ENCODE measurements around the gene AGO3.

AGO3 gene

GRCh38 chr1:35930593-35931445, at the start of gene AGO3:
Gene AGO3, plus strand, starts transcription at chr1:35931105. Its CDS starts 322 bp downstream, at chr1:35931427.
- peak; percentile 95 for DNase-seq (ENCODE audit: low read depth)
- peak within 1 kb of the TSS; percentile 66 for H3K4me3 ChIP-seq (ENCODE audit: low read depth, low read length)
- no peak for TF ChIP-seq CTCF (IDR thresholded peaks at IDR 0.05; ENCODE audit: insufficient read depth, low read depth, low read length, missing control alignments)

- no peak for DNase-seq (ENCODE audit: low read depth)
- no peak for TF ChIP-seq CTCF (IDR thresholded peaks at IDR 0.05; ENCODE audit: insufficient read depth, low read depth, low read length, missing control alignments)
- H3K4me3 ChIP-seq (ENCODE audit: low read depth, low read length): no peak overlapping the region
Measured at GRCh38 chr1:35881850-35882273, 49.0 kb upstream of the AGO3 start.

DNA sequence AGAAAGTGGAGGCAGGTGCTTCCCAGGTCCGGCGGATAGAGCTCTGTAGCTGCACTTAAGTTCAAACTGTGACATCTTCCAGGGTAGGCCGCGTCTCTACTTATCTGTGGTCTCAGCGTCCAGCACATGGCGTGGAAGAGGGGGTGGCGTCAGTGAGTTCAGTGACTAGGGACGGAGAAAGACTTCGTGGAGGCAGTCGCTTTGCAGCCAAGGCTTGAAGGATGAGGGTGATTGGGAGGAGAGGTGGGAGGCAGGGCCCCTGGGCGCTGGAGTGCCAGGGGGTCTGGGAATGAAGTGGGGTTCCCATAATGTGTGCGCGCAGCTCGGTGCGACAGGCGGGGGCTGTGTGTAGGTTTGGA, 48.3 kb upstream of the AGO3 start:
- no peak overlapping the region for H3K4me3 ChIP-seq (ENCODE audit: low read depth, low read length)
- no peak for TF ChIP-seq CTCF (IDR thresholded peaks at IDR 0.05; ENCODE audit: insufficient read depth, low read depth, low read length, missing control alignments)
- DNase-seq (ENCODE audit: low read depth): no peak

- H3K4me3 ChIP-seq (ENCODE audit: low read depth, low read length): peak within 1 kb of the TSS; percentile 92
- peak; percentile 98 for TF ChIP-seq CTCF (IDR thresholded peaks at IDR 0.05; ENCODE audit: insufficient read depth, low read depth, low read length, missing control alignments)
- peak; percentile 97 for DNase-seq (ENCODE audit: low read depth)
Measured at GRCh38 chr1:35882945-35883634, 47.8 kb upstream of the AGO3 start, which contains the start of gene AGO1. Gene AGO1, plus strand, starts transcription at chr1:35883209. Its CDS starts 213 bp downstream, at chr1:35883422.

- peak; percentile 51 for DNase-seq (ENCODE audit: low read depth)
- TF ChIP-seq CTCF (IDR thresholded peaks at IDR 0.05; ENCODE audit: insufficient read depth, low read depth, low read length, missing control alignments): no peak
- peak overlapping the region; percentile 92 for H3K4me3 ChIP-seq (ENCODE audit: low read depth, low read length)
Measured at GRCh38 chr1:35883635-35884101, 47.2 kb upstream of the AGO3 start.

- no peak overlapping the region for H3K4me3 ChIP-seq (ENCODE audit: low read depth, low read length)
- TF ChIP-seq CTCF (IDR thresholded peaks at IDR 0.05; ENCODE audit: insufficient read depth, low read depth, low read length, missing control alignments): no peak
- no peak for DNase-seq (ENCODE audit: low read depth)
Measured at GRCh38 chr1:35884934-35885333, 46.0 kb upstream of the AGO3 start.
